Measurements from ENCODE around the gene CDCA8.

The CDCA8 gene

GRCh38 chr1:37718181-37718900 is 26.0 kb downstream of the CDCA8 start:
- DNase-seq (ENCODE audit: low spot score) = no peak

GRCh38 chr1:37718901-37719571 is 26.7 kb downstream of the CDCA8 start:
- no peak for DNase-seq (ENCODE audit: low spot score)

- no peak for DNase-seq (ENCODE audit: low spot score)
Observed at GRCh38 chr1:37719572-37720195, 27.4 kb downstream of the CDCA8 start.

- DNase-seq (ENCODE audit: low spot score) = no peak
Observed at GRCh38 chr1:37720231-37721130, 28.2 kb downstream of the CDCA8 start.

GRCh38 chr1:37721565-37721964 is 29.2 kb downstream of the CDCA8 start:
- DNase-seq (ENCODE audit: low spot score) = peak; percentile 12

- peak; percentile 10 for DNase-seq (ENCODE audit: low spot score)
Observed at GRCh38 chr1:37722181-37723071, 30.1 kb downstream of the CDCA8 start.

- DNase-seq (ENCODE audit: low spot score) = peak; percentile 11
Observed at GRCh38 chr1:37723072-37723389, 30.7 kb downstream of the CDCA8 start.

- DNase-seq (ENCODE audit: low spot score) = peak; percentile 4
Observed at GRCh38 chr1:37723390-37724078, 31.2 kb downstream of the CDCA8 start.

- DNase-seq (ENCODE audit: low spot score) = peak; percentile 14
Observed at GRCh38 chr1:37724575-37724974, 32.3 kb downstream of the CDCA8 start.

- peak; percentile 42 for DNase-seq (ENCODE audit: low spot score)
Observed at GRCh38 chr1:37725851-37726613, 33.7 kb downstream of the CDCA8 start.

GRCh38 chr1:37726751-37727585 is 34.7 kb downstream of the CDCA8 start:
- peak; percentile 68 for DNase-seq (ENCODE audit: low spot score)

GRCh38 chr1:37728416-37728815 is 36.1 kb downstream of the CDCA8 start:
- peak; percentile 2 for DNase-seq (ENCODE audit: low spot score)

- DNase-seq (ENCODE audit: low spot score) = peak; percentile 13
Observed at GRCh38 chr1:37730376-37730775, 38.1 kb downstream of the CDCA8 start.

- peak; percentile 14 for DNase-seq (ENCODE audit: low spot score)
Observed at GRCh38 chr1:37731312-37732019, 39.1 kb downstream of the CDCA8 start.

GRCh38 chr1:37732111-37732780 is 39.9 kb downstream of the CDCA8 start:
- peak; percentile 14 for DNase-seq (ENCODE audit: low spot score)

GRCh38 chr1:37734629-37735591 is 42.6 kb downstream of the CDCA8 start:
- DNase-seq (ENCODE audit: low spot score) = peak; percentile 21
